HG03469 (cell line): ENCODE results near the gene HNRNPUL1.
"Not testable (repeated sequence)": the region's sequence is repeated elsewhere in the genome, so short reads cannot be mapped to it uniquely, and the experiment has no call there.

Source experiments
- ATAC-seq: cut with Tn5 transposase; IDR thresholded peaks from one replicate; pipeline ENCODE4 v1.9.1; 2021; ENCODE audit warnings: mild to moderate bottlenecking, moderate library complexity, moderate number of reproducible peaks; ENCODE audit not compliant: unreplicated experiment

The HNRNPUL1 gene

DNA sequence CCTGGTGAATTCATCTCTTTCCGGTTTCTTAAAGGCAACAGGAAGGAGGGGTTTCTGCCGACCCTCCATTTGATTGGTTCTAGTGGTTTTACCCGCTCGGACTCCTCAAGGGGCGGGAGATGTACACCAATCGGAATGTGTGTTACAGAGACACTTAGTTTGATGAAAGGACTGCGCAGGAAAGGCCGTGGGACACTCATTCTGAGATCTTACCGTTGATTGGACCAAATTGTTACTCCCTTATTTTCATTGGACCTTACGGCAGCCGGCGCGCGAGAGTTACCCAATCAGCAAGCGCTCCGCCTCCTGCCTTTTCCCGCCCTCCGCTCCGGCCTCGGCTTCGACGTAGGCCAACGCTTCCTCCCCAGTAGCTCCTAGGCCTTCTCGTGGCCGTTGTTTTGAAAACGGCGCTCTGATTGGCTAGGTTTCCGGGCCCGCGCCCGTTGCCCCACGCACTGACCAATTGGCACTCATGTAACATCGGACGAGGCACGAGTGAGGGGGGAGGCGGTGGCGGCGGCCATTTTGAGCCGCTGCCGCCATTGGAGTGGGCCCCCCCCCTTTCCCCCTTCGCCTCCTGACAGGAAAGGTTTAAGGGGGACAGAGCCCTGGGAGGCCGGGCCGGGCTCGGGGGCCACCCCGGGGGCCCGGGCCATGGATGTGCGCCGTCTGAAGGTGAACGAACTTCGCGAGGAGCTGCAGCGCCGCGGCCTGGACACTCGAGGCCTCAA, at the start of gene HNRNPUL1:
Gene HNRNPUL1, plus strand, starts transcription at position 523 of the 731 bp plus-strand sequence. Its CDS starts 132 bp downstream, at position 655.
- peak; percentile 53 for ATAC-seq

DNA sequence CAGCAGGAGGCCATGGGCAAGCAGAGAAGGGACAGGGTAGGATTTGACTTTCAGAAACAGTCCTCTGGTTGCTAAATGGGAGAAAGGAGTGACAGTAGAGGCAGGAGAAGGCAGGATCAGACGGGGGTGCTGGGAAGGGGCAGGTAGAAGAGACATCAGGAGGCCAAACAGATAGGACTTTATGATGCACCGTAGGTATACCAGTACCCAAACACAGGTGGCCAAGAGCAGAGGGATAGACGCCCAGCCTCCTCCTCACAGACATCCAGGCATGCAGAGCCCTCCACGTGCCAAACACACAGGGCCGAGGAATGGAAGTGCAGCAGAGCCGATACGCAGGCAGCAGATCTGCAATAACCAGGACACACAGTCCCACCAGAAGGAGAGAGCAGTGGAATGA, 46.4 kb upstream of the HNRNPUL1 start:
- no peak for ATAC-seq

DNA sequence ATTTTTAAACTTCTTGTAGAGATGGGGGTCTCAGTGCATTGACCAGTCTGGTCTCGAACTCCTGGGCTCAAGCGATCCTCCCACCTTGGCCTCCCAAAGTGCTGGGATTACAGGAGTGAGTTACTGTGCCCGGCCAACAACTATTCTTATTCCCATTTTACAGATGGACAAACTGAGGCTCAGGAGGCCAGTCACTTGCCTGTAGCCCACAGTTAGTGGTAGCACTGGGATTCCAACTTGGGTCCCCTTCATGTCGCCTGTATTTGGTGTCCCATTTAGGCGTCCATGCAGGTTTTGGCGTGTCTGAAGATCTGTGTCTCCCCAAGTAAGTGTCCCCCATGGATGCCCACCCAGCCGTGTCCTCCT, 45.9 kb upstream of the HNRNPUL1 start:
- no peak for ATAC-seq

DNA sequence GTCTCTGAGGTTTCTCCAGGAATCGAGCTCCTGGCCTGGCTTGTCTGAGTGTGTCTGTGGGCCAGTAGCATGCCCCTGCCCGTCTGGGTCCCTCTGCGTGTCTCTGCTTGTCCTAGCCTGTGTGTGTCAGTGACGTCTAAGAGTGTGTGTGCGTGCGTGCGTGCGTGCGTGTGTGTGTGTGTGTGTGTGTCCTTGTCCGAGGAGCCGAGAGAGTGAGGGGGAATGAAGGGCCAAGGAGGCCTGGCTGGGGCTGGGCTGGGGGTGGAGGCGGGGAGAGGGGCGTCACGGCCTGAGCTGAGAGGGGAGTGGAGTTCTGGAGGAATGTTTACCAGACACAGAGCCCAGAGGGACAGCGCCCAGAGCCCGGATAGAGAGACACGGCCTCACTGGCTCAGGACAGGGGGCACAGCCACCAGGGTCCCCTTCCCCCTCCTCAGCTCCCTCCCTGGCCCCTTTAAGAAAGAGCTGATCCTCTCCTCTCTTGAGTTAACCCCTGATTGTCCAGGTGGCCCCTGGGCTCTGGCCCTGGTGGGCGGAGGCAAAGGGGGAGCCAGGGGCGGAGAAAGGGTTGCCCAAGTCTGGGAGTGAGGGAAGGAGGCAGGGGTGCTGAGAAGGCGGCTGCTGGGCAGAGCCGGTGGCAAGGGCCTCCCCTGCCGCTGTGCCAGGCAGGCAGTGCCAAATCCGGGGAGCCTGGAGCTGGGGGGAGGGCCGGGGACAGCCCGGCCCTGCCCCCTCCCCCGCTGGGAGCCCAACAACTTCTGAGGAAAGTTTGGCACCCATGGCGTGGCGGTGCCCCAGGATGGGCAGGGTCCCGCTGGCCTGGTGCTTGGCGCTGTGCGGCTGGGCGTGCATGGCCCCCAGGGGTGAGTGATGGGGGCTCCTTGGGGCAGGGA, 45.3 kb upstream of the HNRNPUL1 start, which contains the start of gene AXL:
Gene AXL, plus strand, starts transcription at position 609 of the 893 bp plus-strand sequence. Its CDS starts 170 bp downstream, at position 779.
- ATAC-seq = no peak

DNA sequence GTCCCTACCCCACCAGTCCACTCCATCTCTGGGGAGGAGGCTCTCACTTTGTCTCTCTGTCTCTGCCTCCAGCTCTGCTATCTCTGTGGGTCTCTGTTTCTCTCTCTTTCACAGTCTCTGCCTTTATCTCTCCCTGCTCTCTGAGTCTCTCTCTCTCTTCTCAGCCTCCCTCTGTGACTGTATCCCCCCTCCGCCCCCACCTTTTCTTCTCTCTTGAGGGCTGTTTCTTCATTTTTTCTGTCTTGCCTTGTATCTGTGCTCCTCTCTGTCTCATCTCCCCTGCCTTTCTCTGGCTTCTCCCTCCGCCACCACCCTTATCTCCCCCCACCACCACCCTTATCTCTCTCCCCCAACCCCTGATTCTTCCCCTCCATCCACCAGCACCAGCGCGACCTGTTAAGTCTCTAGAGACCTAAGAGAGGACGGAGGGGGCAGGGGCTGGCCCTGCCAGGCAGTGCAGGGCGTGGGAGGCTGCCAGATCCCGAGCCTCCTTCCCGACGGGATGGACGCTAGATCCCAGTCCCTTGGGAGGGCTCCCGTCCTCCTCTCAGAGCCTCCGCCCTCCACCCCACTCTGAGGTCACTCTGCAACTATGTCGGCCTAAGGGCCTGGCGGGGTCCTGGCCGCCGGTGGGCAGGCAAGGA, 44.1 kb upstream of the HNRNPUL1 start:
- no peak for ATAC-seq

DNA sequence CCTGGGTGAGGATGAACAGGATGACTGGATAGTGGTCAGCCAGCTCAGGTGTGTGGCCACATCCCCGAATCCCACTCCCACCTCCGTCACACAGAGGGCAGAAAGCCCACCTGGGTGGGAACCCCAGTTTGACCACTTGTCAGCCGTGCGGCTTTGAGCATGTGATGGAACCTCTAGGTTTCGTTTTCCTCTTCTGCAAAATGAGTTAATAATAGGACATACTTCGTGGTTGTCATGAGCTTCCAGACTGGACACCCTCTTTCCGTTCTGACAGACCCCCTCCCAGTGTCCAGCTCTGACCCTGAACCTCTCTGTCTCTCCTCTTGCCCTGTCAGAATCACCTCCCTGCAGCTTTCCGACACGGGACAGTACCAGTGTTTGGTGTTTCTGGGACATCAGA, 43.4 kb upstream of the HNRNPUL1 start:
- ATAC-seq = no peak

DNA sequence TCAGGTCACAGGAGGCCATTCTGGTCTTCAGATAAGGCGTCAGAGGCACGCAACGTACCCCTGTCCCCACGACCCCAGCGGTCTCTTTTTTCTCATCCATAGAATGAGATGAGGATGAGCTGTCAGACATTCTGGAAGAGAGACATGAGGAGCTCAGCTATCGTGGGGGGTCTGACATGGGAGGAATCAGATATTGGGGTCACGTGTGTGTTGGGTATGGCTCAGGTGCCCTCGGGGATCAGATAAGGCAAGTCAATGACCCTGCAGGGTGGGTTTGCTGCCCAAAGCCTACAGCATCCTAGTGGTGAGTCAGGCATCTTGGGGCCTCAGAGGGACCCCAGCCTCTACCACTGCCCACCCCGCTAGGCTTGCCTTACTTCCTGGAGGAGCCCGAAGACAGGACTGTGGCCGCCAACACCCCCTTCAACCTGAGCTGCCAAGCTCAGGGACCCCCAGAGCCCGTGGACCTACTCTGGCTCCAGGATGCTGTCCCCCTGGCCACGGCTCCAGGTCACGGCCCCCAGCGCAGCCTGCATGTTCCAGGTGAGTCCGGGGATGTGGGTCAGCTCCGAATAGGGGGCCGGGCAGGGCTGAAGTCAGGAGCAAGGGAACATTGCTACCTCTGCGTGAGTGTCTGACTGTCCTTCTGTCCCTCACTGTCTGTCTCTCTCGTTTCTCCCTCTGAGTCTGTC, 42.5 kb upstream of the HNRNPUL1 start:
- no peak for ATAC-seq

DNA sequence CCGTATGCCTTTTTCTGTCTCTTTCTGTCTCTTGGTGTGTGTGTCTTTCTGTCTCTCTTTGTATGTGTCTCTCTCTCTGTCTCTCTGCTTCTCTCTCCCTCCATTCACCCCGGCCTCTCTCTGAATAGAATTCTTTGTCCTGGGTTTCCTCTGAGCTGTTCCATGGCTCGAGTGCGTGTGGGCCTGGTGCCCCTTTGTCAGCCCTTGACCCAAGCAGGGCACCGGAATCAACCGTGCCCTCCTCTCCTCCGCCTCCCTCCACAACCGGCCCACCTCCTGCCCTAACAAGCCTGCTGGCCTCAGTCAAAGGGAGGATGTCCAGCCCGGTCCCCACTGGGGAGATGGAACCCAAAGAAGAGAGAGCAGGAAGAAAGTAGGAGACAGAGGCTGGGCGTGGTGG, 41.9 kb upstream of the HNRNPUL1 start:
- no peak for ATAC-seq

DNA sequence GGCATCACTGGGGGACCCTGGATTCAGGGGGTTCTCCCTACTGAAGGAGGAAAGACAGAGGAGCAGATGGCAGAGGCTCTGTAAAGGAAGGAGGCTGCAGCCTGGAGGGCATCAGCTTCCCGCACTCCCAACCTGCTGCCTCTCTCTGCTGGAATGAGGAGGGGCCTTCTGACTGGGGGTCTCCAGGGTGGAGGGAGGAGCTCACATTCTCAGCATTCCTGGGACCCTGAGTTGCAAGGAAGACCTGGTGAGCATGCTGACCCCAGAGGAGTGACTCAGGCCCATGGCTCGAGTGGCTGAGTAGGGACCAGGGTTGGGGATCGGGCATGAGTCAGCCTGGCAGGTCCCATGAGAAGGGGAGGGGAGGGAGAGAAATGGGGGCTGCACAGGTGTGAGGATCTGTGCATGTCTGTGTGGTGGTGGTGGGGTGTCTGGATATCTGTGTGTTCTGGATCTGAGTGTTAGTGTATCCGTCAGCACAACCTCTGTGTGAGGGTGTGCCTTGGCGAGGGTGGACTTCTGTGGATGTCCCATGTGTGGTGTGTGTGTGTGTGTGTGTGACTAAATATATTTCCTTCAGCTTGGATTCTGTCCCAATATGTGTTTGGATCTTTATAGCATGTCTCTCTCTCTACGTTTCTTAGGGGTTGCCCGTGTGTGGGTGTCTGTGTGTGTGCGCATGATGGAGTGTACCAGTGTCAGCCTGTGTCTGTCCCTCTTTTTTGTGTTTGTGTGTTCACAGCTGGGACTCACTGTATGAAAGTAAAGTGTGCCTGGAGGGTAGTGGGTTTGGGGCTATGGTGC, 40.5 kb upstream of the HNRNPUL1 start:
- ATAC-seq = no peak

DNA sequence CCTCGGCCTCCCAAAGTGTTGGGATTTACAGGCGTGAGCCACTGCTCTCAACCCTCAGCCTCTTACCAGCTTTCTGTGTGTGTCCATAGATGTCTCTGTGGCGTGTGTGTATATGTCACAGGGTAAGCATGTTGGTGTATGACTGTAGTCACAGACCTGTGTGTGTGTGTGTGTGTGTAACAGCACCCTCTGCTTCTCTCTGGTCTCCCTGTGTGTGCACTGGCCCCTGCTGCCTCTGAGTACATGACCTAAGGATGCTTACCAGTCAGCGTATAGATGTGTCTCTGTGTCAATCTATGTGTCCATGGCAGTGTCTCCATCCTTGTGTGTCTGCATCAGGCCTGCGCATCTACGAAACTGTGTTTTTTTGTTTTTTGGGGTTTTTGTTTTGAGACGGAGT, 39.5 kb upstream of the HNRNPUL1 start:
- no peak for ATAC-seq

DNA sequence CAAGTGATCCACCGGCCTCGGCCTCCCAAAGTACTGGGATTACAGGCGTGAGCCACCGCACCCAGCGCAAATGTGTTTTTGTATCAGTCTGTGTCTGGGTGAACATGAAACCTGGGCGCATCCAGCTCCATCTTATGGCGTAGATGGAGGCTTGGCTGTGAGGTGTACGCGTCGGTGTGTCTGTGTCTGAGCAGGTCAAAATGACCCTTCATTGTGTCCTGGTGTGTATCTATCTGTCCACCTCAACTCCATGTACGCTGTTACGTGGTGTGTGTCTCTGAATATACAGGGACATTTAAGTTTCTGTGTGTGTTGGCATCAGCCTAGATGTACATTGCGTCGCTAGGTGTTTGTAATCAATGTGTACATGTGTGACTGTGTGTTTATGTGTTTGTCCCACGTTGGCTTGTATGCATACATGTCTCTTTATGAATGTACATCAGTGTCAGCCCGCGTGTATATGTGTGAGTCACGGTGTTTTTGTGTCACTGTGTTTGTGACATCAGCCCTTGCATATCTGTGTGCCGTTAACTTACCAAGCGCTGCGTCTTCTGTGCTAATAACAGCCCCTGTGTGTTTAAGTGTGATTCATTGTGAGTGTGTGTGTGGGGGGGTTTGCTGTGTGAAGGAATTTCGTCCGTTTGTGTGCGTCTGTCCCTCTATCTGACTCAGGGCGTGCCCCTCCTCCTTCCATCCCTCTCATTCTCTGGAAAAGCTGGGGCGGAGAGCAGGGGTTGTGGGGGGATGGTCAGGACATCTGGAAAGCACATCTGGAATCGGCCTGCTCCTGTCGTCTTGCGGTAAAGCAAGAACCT, 38.7 kb upstream of the HNRNPUL1 start:
- ATAC-seq = no peak

DNA sequence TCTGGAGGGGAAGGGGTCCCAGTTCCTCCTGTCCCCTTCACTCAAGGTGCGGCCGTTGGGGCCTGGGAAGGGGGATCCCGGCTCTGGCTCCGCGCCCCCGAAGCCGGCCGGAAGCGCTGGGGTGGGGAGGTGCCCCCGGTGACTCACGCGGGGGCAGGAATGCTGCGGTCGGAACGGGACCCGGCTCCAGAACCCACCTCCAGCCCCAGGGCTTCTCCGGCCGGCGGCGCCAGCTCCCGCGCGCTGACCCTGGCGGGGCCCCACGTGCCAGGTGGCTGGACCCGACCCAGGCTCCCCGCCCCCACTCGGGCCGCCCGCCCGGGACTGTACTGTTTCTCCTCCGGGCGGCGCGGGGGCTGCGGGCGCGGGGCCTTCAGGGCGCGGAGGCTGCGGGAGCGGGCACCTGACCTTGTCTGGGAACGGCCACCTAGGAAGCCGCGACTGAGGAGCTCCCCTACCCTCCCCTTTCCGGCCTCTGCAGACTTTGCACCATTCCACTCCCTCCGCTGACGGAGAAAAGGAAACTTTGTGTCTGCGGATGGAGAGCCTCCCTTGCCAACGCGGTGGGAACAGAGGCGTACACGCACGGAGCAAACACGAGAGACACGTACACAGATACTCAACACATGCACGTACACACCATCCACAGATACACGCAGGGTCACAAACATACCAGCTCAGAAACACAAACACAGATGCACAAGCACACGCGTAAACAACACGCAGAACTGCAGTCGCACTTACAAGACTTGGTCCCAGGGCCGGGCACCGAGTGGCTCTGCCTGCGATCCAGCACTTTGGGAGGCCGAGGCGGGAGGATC, 37.9 kb upstream of the HNRNPUL1 start:
- no peak for ATAC-seq

DNA sequence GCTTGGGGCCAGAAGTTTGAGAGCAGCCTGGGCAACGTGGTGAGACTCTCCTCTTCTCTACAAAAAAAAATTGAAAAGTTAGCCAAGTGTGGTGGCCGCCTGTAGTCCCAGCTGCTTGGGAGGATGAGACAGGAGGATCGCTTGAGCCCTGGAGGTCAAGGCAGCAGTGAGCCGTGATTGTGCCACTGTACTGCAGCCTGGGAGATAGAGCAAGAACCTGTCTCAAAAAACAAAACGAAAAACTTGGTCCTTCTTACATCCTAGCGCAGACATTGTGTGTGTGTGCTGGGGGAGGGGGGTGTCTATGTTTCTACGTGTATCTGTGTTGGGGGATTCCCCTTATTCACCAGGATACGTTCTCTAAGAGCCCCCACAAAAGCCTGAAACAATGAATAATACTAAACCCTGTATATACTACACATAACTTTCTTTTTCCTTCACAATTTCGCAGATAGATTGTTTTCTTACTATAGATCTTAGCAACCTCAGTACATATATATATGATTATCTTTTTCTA, 37.2 kb upstream of the HNRNPUL1 start:
- ATAC-seq = no peak

DNA sequence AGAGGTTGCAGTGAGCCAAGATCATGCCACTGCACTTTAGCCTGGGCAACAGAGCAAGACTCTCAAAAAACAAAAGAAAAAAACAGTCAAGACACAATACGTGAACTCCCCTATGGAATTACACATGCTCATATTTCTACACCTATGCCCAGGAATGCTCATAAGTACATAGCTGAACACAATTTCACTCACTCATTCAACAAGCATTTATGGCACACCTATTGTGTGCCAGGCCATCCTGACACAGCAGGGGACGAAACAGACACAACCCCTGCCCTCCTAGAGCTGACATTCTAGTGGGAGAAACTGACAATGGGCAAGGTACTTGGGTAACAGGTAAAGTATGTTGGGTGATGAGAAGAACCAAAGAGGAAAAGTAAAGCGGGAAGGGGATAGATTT, 35.7 kb upstream of the HNRNPUL1 start:
- ATAC-seq = no peak

DNA sequence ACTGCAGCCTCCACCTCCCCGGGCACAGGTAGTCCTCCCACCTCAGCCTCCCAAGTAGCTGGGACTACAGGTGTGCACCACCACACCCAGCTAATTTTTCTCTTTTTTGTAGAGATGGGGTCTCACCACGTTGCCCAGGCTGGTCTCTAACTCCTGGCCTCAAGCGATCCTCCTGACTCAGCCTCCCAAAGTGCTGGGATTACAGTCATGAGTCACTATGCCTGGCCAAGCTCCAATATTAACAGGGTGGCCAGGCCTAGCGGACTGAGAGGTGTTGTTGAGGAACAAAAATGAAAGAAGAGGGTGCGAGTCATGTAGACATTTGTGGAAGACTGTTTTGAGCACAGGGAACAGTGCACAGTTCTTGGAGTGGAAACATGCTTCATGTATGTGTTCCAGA, 34.8 kb upstream of the HNRNPUL1 start:
- ATAC-seq = not testable (repeated sequence)

DNA sequence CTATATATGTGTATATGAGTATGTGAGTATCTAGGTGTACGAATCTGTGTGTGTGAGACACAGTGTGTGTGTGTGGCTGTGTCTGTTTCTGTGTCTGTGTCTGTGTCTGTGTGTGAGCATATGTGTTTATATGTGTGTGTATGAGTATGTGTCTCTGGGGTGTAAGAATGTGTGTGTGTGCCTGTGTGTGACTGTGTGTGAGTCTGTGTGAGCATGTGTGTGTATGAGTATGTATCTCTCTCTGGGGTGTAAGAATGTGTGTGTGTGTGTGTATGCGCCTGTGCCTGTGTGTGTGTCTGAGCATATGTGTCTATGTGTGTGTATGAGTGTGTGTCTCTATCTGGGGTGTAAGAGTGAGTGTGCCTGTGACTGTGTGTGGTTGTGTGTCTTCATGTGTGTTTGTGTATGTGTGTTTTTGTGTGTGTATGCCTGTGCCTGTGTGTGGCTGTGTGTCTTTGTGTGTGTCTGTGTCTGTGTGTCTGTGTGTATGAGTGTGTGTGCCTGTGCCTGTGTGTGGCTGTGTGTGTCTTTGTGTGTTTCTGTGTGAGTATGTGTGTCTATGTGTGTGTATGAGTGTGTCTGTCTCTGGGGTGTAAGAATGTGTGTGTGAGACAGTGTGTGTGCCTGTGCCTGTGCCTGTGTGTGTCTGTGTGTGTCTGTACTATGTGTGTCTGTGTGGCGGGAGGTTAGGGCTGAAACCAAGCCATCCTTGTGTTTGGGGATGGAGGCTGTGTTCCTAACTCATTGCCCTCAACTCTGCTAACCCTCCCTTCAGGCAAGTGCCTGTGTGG, 33.9 kb upstream of the HNRNPUL1 start:
- ATAC-seq = no peak

DNA sequence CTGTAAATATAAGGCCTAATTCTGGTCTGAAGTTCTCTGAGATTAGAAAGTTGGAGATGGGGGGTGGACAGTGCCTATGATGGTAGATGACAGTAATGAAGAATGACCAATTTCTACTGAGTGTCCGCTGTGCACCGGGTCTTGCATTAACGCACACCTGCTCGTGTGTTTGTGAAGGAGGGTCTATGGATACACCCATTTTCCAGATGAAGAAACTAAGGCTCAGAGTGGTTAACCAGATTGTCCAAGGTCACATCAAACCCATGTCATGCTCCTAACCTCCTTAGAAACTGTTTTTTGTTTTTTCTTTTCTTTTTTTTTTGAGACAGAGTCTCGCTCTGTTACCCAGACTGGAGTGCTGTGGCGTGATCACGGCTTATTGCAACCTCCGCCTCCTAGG, 31.5 kb upstream of the HNRNPUL1 start:
- no peak for ATAC-seq
